Right atrium auricular region (tissue), 2 donors: ENCODE measurements around the gene MMP24OS. TPM values are rescaled to one million over a fixed set of nuclear protein-coding genes. Genes with fewer than 3 reads are reported as not detected.

Source experiments
- DNase-seq: peaks from one replicate; pipeline ENCODE4 v3.0.0-alpha.2; 2019; ENCODE audit warnings: low spot score
- H3K27ac ChIP-seq, 2 donors: fragments of 200-600 bp; sonication (generic); 1 replicate in 1 of 2; 2 replicates in 1 of 2; pipeline ENCODE4 v1.5.1; 2016 to 2019
- H3K27me3 ChIP-seq, 2 donors: fragments of 200-600 bp; sonication (generic); one replicate each; pipeline versions ENCODE4 v1.5.1 to v1.6.0; 2017 to 2019
- H3K36me3 ChIP-seq: fragments of 200-600 bp; sonication (generic); one replicate; pipeline ENCODE4 v1.5.1; 2016
- H3K4me1 ChIP-seq, 2 donors: fragments of 200-600 bp; sonication (generic); one replicate each; pipeline versions ENCODE4 v1.5.1 to v1.6.0; 2017 to 2019
- H3K4me3 ChIP-seq, 2 donors: fragments of 200-600 bp; sonication (generic); 1 replicate in 1 of 2; 2 replicates in 1 of 2; pipeline ENCODE4 v1.5.1; 2017 to 2019; ENCODE audit warnings: mild to moderate bottlenecking in 1 of 2, moderate library complexity in 1 of 2
- H3K9me3 ChIP-seq, 2 donors: fragments of 200-600 bp; sonication (generic); one replicate each; pipeline ENCODE4 v1.5.1; 2019
- CTCF ChIP-seq, 2 donors: fragments of 200-600 bp; sonication (generic); IDR thresholded peaks; one replicate each; pipeline ENCODE4 v1.5.1; 2019; ENCODE audit warnings: antibody characterized with exemption in 2 of 2
- total RNA-seq, 2 donors: library from RNA; depleted of rRNA; stranded (reverse); fragments of >200 nt; gene quantifications; one replicate each; pipeline ENCODE4 v1.1.0, GENCODE V29; 2016

MMP24OS gene
- total RNA-seq, 2 donors from 2014 or later: 11.9 to 24.2 TPM

DNA sequence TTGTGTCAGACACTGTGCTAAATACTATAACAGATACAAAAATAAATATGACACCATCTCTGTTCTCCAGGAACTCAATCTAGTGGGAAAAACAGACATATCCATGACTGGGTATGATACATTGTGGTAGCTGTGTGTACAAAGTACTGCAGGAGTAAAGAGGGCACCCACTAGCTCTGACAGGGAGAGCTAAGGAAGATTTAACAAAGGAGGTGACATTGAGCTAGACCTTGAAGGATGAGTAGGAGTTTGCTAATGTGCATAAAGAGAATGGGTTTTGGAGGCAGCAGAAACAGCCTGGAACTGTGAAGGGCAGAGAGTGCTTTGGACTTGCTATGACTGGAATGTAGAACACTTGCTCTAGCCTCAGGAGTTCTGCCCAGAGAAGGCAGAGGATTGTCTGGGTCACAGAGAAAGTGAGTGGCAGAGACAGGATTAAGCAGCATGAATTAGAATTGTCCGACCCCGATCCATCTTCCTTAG is 37.1 kb downstream of the MMP24OS start:
- no peak for TF ChIP-seq CTCF (IDR thresholded peaks at IDR 0.05)
- Histone ChIP-seq H3K27me3 (no peaks in the 10 kb centered on the region), H3K4me3 (no peak overlapping the region), H3K36me3 (no peaks in the 10 kb centered on the region), H3K9me3 (no peaks in the 10 kb centered on the region), H3K4me1 (no peaks in the 10 kb centered on the region), H3K27ac (no peak overlapping the region)
- no peak for DNase-seq

DNA sequence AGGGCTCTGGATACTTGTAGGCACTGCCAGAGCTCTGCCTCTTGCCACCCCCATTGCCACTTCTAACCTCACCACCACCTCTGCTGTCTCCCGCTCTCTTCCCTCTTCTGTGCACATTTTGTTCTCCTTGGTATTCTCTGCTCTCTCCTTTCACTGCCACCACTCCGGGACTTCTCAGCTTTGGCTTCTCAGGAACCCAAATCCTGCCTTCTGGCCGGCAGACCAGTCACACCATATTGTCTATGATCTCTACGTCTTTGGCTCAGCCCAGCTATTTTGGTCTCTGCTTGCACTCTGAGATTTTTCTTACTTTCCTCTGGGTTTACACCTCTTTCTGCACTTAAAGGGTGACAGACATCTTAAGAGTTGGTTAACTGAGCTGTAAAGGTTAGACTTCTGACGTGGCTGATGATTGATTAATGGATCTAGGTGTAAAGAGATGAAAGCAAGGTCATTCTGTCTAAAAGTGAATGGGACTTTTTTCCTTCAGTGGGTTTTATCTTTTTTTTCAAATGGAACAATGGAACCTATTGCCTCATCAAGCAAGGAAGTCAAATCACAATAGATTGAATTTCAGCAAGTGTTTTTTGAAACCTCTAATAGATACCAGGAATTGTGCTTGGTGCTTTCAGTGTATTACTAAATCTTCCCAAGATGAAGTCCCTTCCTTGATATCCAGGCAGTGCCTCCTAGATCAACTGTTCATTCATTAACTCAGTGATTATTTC is 37.7 kb downstream of the MMP24OS start:
- no peak overlapping the region for H3K4me3 ChIP-seq
- H3K9me3 ChIP-seq: no peaks in the 10 kb centered on the region
- H3K4me1 ChIP-seq: no peaks in the 10 kb centered on the region
- H3K36me3 ChIP-seq: no peaks in the 10 kb centered on the region
- DNase-seq: no peak
- H3K27ac ChIP-seq: no peak overlapping the region
- no peak for TF ChIP-seq CTCF (IDR thresholded peaks at IDR 0.05)
- no peaks in the 10 kb centered on the region for H3K27me3 ChIP-seq

DNA sequence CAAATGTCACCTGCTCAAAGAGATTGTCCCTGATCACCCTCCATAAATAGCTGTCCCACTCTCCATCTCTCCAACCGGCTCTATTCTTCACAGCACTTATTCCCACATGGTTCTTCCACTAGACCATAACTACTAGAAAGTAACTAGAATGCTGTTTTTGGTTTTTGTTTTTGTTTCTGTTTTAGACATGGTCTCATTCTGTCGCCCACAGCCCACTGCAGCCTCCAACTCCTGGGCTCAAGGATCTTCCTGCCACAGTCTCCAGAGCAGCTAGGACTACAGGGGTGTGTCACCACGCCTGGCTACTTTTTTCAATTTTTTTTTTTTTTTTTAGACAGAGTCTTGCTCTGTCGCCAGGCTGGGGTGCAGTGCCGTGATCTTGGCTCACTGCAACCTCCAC is 39.2 kb downstream of the MMP24OS start:
- Histone ChIP-seq H3K9me3 (no peaks in the 10 kb centered on the region), H3K36me3 (no peaks in the 10 kb centered on the region), H3K4me1 (no peaks in the 10 kb centered on the region), H3K4me3 (no peak overlapping the region), H3K27me3 (no peaks in the 10 kb centered on the region), H3K27ac (no peak overlapping the region)
- TF ChIP-seq CTCF (IDR thresholded peaks at IDR 0.05): no peak
- DNase-seq: no peak

- Histone ChIP-seq H3K4me1 (no peaks in the 10 kb centered on the region), H3K4me3 (no peak overlapping the region), H3K36me3 (no peaks in the 10 kb centered on the region), H3K27ac (no peak overlapping the region), H3K9me3 (no peaks in the 10 kb centered on the region), H3K27me3 (no peaks in the 10 kb centered on the region)
- DNase-seq: no peak
- TF ChIP-seq CTCF (IDR thresholded peaks at IDR 0.05): no peak
Observed at GRCh38 chr20:35238170-35238569, 39.8 kb downstream of the MMP24OS start.

GRCh38 chr20:35237486-35237885 is 40.4 kb downstream of the MMP24OS start:
- TF ChIP-seq CTCF (IDR thresholded peaks at IDR 0.05): no peak
- Histone ChIP-seq H3K9me3 (no peaks in the 10 kb centered on the region), H3K36me3 (no peaks in the 10 kb centered on the region), H3K4me3 (no peak overlapping the region), H3K27ac (no peak overlapping the region), H3K27me3 (no peaks in the 10 kb centered on the region), H3K4me1 (no peaks in the 10 kb centered on the region)
- DNase-seq: no peak

- H3K27me3 ChIP-seq: no peaks in the 10 kb centered on the region
- H3K9me3 ChIP-seq: no peaks in the 10 kb centered on the region
- H3K4me1 ChIP-seq: no peaks in the 10 kb centered on the region
- DNase-seq: no peak
- H3K27ac ChIP-seq: no peak overlapping the region
- TF ChIP-seq CTCF (IDR thresholded peaks at IDR 0.05): no peak
- no peaks in the 10 kb centered on the region for H3K36me3 ChIP-seq
- H3K4me3 ChIP-seq: no peak overlapping the region
Observed at GRCh38 chr20:35235881-35236280, 42.0 kb downstream of the MMP24OS start.
